Endothelial cell (in vitro differentiated cells): ENCODE data around the gene PHACTR1. TPM values are rescaled to one million over a fixed set of nuclear protein-coding genes. Genes with fewer than 3 reads are reported as not detected.

ENCODE experiments used
- DNase-seq: peaks from one replicate; pipeline ENCODE4 v3.0.0; 2021; ENCODE audit warnings: low spot score
- H3K27ac Mint-ChIP-seq: one replicate; pipeline ENCODE4 v1.8.0; 2021; ENCODE audit warnings: mixed read lengths, inconsistent platforms; ENCODE audit not compliant: unreplicated experiment
- H3K27me3 Mint-ChIP-seq: one replicate; pipeline ENCODE4 v1.8.0; 2021; ENCODE audit warnings: mild to moderate bottlenecking, moderate library complexity, mixed read lengths, inconsistent platforms; ENCODE audit not compliant: unreplicated experiment
- H3K36me3 Mint-ChIP-seq: one replicate; pipeline ENCODE4 v1.8.0; 2021; ENCODE audit warnings: mild to moderate bottlenecking, low read depth, mixed read lengths, inconsistent platforms; ENCODE audit not compliant: unreplicated experiment
- H3K4me1 Mint-ChIP-seq: one replicate; pipeline ENCODE4 v1.8.0; 2021; ENCODE audit warnings: mild to moderate bottlenecking, mixed read lengths, inconsistent platforms; ENCODE audit not compliant: unreplicated experiment
- H3K4me3 Mint-ChIP-seq: one replicate; pipeline ENCODE4 v1.8.0; 2021; ENCODE audit warnings: mild to moderate bottlenecking, mixed read lengths, inconsistent platforms; ENCODE audit not compliant: unreplicated experiment
- H3K9me3 Mint-ChIP-seq: one replicate; pipeline ENCODE4 v1.8.0; 2021; ENCODE audit warnings: mixed read lengths, inconsistent platforms; ENCODE audit not compliant: unreplicated experiment
- total RNA-seq: library from RNA; stranded (reverse); fragmentation: NEBNext Ultra II Directional; extraction: Animal tissue kit (Norgen Biotek cat#: 25700); gene quantifications from one replicate; pipeline ENCODE4 v1.2.1, GENCODE V29; 2021; ENCODE audit not compliant: unreplicated experiment
- TF ChIP-seq, protein P1 (sequence below): fragments of 200-600 bp; sonication (generic); IDR thresholded peaks from one replicate; pipeline ENCODE4 v1.5.0; 2021; ENCODE audit warnings: antibody characterized with exemption; ENCODE audit not compliant: unreplicated experiment

Gene PHACTR1
- total RNA-seq, 1 donor from 2014 or later = 39.9 TPM

DNA sequence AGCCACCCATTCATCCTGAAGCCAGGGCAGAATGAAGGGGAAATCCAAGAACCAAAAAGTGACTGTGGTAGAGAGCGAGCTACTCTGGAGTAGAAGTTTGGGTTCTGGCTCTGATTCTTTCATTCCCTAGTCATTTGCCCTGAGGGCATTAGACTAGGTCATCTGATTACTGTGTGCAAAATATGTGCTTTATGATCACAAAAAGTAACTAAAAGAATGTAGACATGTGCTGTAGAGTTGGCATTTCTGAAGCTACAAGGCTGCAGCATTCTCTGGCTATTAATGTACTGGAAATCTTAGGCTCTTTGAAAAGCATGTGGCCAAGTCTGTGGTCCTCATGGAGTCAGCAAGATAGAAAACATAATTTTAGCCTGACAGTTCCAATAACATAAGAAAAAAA, 517.6 kb downstream of the PHACTR1 start:
- TF ChIP-seq, protein P1, sequence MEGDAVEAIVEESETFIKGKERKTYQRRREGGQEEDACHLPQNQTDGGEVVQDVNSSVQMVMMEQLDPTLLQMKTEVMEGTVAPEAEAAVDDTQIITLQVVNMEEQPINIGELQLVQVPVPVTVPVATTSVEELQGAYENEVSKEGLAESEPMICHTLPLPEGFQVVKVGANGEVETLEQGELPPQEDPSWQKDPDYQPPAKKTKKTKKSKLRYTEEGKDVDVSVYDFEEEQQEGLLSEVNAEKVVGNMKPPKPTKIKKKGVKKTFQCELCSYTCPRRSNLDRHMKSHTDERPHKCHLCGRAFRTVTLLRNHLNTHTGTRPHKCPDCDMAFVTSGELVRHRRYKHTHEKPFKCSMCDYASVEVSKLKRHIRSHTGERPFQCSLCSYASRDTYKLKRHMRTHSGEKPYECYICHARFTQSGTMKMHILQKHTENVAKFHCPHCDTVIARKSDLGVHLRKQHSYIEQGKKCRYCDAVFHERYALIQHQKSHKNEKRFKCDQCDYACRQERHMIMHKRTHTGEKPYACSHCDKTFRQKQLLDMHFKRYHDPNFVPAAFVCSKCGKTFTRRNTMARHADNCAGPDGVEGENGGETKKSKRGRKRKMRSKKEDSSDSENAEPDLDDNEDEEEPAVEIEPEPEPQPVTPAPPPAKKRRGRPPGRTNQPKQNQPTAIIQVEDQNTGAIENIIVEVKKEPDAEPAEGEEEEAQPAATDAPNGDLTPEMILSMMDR = no peak
- peaks cover 2% of the 10 kb centered on the region for H3K27me3 Mint-ChIP-seq
- peaks cover 38% of the 10 kb centered on the region for H3K36me3 Mint-ChIP-seq
- H3K4me3 Mint-ChIP-seq = no peak overlapping the region
- no peak for DNase-seq
- H3K9me3 Mint-ChIP-seq = no peaks in the 10 kb centered on the region
- H3K27ac Mint-ChIP-seq = no peak overlapping the region
- H3K4me1 Mint-ChIP-seq = peaks cover 6% of the 10 kb centered on the region

DNA sequence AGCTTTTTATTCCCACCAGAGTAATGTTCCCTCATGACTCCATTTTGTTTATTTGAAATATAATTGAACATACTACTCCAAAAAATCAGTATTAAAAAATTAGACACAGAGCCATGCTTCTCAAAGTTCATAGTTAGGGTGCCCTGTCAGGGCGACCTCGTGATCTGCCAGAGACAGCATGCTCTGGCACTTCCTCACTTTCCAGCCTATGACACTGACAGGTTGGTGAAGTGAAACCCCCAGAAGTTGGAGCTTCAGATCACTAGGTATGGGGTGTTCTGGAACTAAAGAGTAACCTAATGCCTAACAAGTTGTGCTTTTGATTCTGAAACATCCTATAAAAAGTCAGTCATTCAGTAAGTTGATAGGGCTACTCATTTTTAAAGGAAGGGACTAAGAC, 518.8 kb downstream of the PHACTR1 start:
- H3K4me3 Mint-ChIP-seq = no peak overlapping the region
- H3K36me3 Mint-ChIP-seq = peaks cover 29% of the 10 kb centered on the region
- TF ChIP-seq, protein P1 = no peak
- H3K27ac Mint-ChIP-seq = no peak overlapping the region
- DNase-seq = no peak
- peaks cover 2% of the 10 kb centered on the region for H3K27me3 Mint-ChIP-seq
- H3K9me3 Mint-ChIP-seq = no peaks in the 10 kb centered on the region
- H3K4me1 Mint-ChIP-seq = no peaks in the 10 kb centered on the region

DNA sequence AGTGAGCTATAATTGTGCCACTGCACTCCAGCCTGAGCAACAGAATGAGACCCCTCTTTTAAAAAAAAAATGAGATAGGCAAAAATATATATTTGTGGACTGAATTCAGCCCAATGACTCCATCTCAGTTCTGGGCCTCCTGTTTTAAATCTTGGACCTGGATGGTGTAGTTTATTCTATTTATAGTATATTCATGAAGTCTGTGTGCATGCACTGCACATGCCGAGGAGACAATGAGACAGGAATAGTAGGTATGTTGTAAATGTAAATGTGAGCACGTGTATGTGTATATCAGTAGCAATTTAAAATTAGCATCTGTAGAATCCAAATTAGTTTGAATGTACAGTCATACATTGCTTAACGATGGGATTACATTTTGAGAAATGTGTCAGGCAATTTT, 520.8 kb downstream of the PHACTR1 start:
- H3K4me3 Mint-ChIP-seq = no peak overlapping the region
- no peaks in the 10 kb centered on the region for H3K9me3 Mint-ChIP-seq
- peaks cover 27% of the 10 kb centered on the region for H3K36me3 Mint-ChIP-seq
- H3K27me3 Mint-ChIP-seq = peaks cover 2% of the 10 kb centered on the region
- TF ChIP-seq, protein P1 = no peak
- DNase-seq = no peak
- no peak overlapping the region for H3K27ac Mint-ChIP-seq
- H3K4me1 Mint-ChIP-seq = no peaks in the 10 kb centered on the region

DNA sequence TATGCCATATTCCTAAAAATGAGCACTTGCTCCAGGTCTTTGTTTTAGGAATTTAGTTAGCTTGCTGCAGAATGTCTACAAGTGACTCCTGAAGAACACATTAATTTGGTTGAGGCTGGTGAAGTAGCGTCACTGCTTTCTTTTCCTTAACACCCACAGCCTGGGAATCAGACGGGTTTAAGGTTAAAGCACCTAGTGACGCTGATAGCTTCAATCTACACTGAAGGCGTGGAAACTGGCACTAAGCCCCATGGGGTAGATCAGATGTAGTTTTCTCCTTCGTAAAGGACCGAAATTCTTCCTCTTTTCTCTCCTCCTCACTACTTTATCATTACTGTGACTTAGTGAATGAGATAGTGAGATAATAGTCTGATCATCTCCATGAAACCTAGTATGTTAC, 521.5 kb downstream of the PHACTR1 start:
- Mint-ChIP-seq H3K4me3 (no peak overlapping the region), H3K36me3 (peaks cover 25% of the 10 kb centered on the region), H3K27ac (no peak overlapping the region), H3K4me1 (no peaks in the 10 kb centered on the region), H3K27me3 (peaks cover 2% of the 10 kb centered on the region), H3K9me3 (no peaks in the 10 kb centered on the region)
- TF ChIP-seq, protein P1 = no peak
- DNase-seq = no peak

DNA sequence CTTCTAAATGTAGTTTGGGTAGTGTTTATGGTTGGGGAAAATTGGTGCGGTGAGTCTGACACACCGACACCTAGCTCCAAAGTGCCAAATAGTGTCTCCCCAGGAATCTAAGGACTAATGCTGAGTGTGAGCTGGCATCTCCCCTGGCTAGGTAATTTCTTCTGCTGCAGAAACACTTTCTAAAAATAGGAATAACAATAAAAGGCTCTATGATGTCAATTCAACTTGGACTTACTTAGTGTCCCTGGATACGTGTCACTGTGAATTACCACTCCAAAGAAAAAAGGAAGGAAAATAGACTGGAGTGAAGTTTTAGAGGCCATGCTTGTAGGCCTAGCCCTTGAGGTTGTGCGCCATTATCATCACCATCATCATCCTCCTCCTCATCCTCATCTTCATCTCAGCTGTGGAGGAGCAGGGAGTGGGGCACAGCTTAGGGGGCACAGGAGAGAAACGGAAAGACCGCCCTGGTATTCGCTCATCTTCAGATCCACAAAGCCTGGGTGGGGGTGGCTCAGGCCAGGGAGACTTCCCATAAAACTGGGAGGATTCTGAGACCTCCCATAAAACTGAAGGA, 522.2 kb downstream of the PHACTR1 start:
- H3K4me1 Mint-ChIP-seq = no peaks in the 10 kb centered on the region
- peaks cover 2% of the 10 kb centered on the region for H3K27me3 Mint-ChIP-seq
- no peak for DNase-seq
- H3K27ac Mint-ChIP-seq = no peak overlapping the region
- TF ChIP-seq, protein P1 = no peak
- H3K4me3 Mint-ChIP-seq = no peak overlapping the region
- peaks cover 20% of the 10 kb centered on the region for H3K36me3 Mint-ChIP-seq
- no peaks in the 10 kb centered on the region for H3K9me3 Mint-ChIP-seq
